Measurements from ENCODE around the gene KPNB1. TPM values are rescaled to one million over a fixed set of nuclear protein-coding genes. Genes with fewer than 3 reads are reported as not detected.

The KPNB1 gene
- polyA plus RNA-seq, 3 donors, result 5.8 to 83.3 (median 13.2) TPM

DNA sequence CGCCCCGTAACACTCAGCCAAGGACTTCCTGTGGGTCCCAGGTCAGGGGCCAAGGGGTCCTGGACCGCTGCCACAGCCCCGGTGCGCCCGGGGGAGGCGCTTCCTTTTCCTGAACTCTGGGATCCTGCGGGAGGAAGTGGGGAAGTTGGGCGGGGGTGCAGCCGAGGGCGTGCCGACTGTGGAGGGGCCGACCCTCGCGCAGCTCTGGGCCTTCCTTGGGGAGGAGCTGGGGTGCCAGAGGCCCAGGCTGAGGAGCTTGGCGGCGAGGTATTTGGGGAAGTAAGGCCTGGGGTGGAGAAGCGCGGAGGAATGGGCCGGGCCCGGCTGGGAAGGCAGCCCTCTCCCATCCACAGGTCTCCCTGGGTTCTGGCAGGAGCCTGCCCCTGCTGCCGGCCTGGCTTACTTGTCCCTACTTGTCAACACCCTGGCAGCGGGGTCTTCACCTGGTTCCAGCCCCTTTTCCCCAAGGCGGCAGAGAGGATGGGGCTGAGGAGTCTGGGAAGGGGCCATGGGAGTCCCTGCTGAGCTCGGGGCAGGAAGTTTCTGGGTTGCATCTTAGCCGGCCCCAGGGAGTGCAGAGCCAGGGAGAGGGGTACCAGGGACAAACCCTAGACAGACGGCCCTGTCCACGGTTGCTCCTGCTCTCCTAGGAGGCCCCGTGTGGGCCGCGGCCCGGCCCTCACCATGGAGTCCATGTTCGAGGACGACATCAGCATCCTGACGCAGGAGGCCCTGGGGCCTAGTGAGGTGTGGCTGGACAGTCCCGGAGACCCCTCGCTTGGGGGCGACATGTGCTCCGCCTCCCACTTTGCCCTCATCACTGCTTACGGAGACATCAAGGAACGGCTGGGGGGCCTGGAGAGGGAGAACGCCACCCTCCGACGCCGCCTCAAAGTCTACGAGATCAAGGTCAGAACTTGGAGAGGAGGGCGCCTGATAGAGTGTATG lies 46.0 kb downstream of the KPNB1 start:
- Mint-ChIP-seq H3K4me1 (peaks cover 25% of the 10 kb centered on the region), H3K9me3 (peaks cover 0 to 3% (median 0%) of the 10 kb centered on the region in 7 donors), H3K27me3 (ENCODE audit: low read depth in 3 of 3) (peaks cover 26 to 32% (median 26%) of the 10 kb centered on the region in 3 donors), H3K27ac (peak overlapping the region in 5 of 7 donors; percentile 57 to 90 (median 75)), H3K36me3 (peaks cover 3 to 6% of the 10 kb centered on the region in 2 donors), H3K4me3 (peak overlapping the region; percentile 88 to 94)
- intact Hi-C loops (cut with micrococcal nuclease), result no loop called here
- Histone ChIP-seq H3K36me3 (replicated peaks in 1 of 2; ENCODE audit: control insufficient read depth in 1 of 2, insufficient read depth in 2 of 2, low read length in 2 of 2) (no peaks in the 10 kb centered on the region), H3K4me1 (ENCODE audit: control insufficient read depth in 1 of 2, insufficient read depth in 2 of 2, low read length in 2 of 2) (peaks cover 22 to 34% of the 10 kb centered on the region in 2 donors), H2AFZ (ENCODE audit: insufficient read depth, low read depth, low read length, poor library complexity, severe bottlenecking) (peak overlapping the region; percentile 84), H3K4me3 (replicated peaks in 1 of 3; ENCODE audit: low read depth in 2 of 3, low read length in 3 of 3) (peak overlapping the region; percentile 48 to 76 (median 61)), H3K27ac (ENCODE audit: low read depth in 1 of 2, low read length in 2 of 2) (peak overlapping the region; percentile 47 to 61), H3K9me3 (replicated peaks in 1 of 2; ENCODE audit: control insufficient read depth in 1 of 2, insufficient read depth in 1 of 2, low read length in 2 of 2) (no peaks in the 10 kb centered on the region), H3K27me3 (ENCODE audit: control insufficient read depth in 2 of 2, insufficient read depth in 2 of 2, low read length in 2 of 2) (peaks cover 9 to 19% of the 10 kb centered on the region in 2 donors), H4K20me1 (ENCODE audit: insufficient read depth, low read length) (peaks cover 3% of the 10 kb centered on the region), H3K79me2 (ENCODE audit: insufficient read depth, low read length) (no peaks in the 10 kb centered on the region), H3K4me2 (replicated peaks; ENCODE audit: extremely low read depth, low read length, poor library complexity, severe bottlenecking) (peak overlapping the region; percentile 96), H3K9ac (ENCODE audit: insufficient read depth, low read length, poor library complexity, severe bottlenecking) (peak overlapping the region; percentile 69)
- TF ChIP-seq CTCF (IDR thresholded peaks at IDR 0.05), result no peak
- DNase-seq, result peak; percentile 38 to 56 (median 39)
- WGBS (ENCODE audit: insufficient coverage), result 43% methylated on average over 38 of the region's 47 CpGs

DNA sequence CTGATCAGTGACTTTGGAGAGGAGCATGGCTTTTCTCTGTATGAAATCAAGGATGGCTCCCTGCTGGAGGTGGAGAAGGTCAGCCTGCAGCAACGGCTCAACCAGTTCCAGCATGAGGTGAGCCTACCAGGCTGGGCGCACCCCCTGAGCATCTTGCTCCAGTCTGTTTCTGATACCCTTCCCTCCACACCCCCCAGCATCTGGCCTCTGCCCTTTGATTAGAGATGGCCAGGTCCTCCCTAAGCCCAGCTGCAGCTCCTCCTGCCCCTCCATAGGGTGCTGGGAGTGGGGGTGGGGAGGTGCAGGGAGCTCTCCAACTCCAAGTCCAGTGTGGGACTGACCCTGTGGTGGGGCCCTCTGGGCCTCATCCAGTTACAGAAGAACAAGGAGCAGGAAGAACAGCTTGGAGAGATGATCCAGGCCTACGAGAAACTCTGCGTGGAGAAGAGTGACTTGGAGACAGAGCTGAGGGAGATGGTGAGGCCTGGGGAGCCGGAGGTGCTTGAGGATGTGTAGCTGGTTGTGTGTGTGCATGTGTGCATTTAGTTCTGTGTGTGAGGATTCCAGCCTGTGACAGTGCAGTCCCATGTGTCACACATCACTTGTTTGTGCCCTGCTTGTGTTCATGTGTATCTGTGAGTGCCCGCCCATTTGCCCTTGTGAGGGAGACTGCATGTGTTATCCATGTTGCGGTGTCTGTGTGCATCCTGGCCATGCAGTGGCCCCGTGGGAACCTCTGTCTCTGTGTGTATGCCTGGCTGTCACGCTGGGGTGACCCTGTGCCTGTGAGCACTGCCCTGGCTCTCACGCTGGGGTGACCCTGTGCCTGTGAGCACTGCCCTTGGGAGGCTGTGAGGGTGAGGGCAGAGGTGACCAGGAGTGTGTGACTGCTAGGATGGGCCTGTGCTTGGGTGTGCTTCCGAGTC lies 47.3 kb downstream of the KPNB1 start:
- no peak overlapping the region for H3K27ac ChIP-seq (ENCODE audit: low read depth in 1 of 2, low read length in 2 of 2)
- H3K79me2 ChIP-seq (ENCODE audit: insufficient read depth, low read length), result no peaks in the 10 kb centered on the region
- peaks cover 25% of the 10 kb centered on the region for H3K4me1 Mint-ChIP-seq
- DNase-seq, result peak in 1 of 3 donors; percentile 2
- intact Hi-C loops (cut with micrococcal nuclease), result no loop called here
- no peaks in the 10 kb centered on the region for H3K36me3 ChIP-seq (replicated peaks in 1 of 2; ENCODE audit: control insufficient read depth in 1 of 2, insufficient read depth in 2 of 2, low read length in 2 of 2)
- H3K4me1 ChIP-seq (ENCODE audit: control insufficient read depth in 1 of 2, insufficient read depth in 2 of 2, low read length in 2 of 2), result peaks cover 22 to 34% of the 10 kb centered on the region in 2 donors
- no peak overlapping the region for H2AFZ ChIP-seq (ENCODE audit: insufficient read depth, low read depth, low read length, poor library complexity, severe bottlenecking)
- peaks cover 3% of the 10 kb centered on the region for H4K20me1 ChIP-seq (ENCODE audit: insufficient read depth, low read length)
- no peaks in the 10 kb centered on the region for H3K9me3 ChIP-seq (replicated peaks in 1 of 2; ENCODE audit: control insufficient read depth in 1 of 2, insufficient read depth in 1 of 2, low read length in 2 of 2)
- TF ChIP-seq CTCF (IDR thresholded peaks at IDR 0.05), result no peak
- no peak overlapping the region for H3K4me3 ChIP-seq (replicated peaks in 1 of 3; ENCODE audit: low read depth in 2 of 3, low read length in 3 of 3)
- no peak overlapping the region for H3K4me3 Mint-ChIP-seq
- no peak overlapping the region for H3K9ac ChIP-seq (ENCODE audit: insufficient read depth, low read length, poor library complexity, severe bottlenecking)
- peaks cover 9 to 16% of the 10 kb centered on the region in 2 donors for H3K27me3 ChIP-seq (ENCODE audit: control insufficient read depth in 2 of 2, insufficient read depth in 2 of 2, low read length in 2 of 2)
- peaks cover 0 to 3% (median 0%) of the 10 kb centered on the region in 7 donors for H3K9me3 Mint-ChIP-seq
- H3K4me2 ChIP-seq (replicated peaks; ENCODE audit: extremely low read depth, low read length, poor library complexity, severe bottlenecking), result no peak overlapping the region
- 97% methylated on average over 10 of the region's 11 CpGs for WGBS (ENCODE audit: insufficient coverage)
- H3K27me3 Mint-ChIP-seq (ENCODE audit: low read depth in 3 of 3), result peaks cover 21 to 31% (median 25%) of the 10 kb centered on the region in 3 donors
- H3K27ac Mint-ChIP-seq, result no peak overlapping the region
- peaks cover 3 to 6% of the 10 kb centered on the region in 2 donors for H3K36me3 Mint-ChIP-seq

Data from CD14-positive monocyte (primary cell).